Measurements from ENCODE around the gene SULT2A1. TPM values are rescaled to one million over a fixed set of nuclear protein-coding genes. Genes with fewer than 3 reads are reported as not detected.

Gene SULT2A1
- total RNA-seq, 1 donor = not detected

DNA sequence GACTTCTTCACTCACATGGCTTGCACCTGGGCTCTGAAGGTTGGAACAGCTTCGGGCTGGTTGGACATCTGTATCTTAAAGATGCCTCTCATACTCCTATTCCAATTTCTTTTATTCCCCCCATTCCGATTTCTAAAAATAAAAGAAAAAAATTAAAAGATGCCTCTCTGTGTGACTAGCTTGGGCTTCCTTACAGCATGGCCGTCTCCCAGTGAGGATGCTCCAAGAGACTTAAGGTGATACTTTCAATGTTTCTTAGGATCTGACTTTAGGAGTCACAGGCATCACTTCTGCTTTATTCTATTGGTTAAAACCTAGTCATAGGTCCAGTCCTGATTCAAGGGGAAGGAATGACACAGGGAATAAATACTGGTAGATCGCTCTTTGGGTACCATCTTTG is 9.9 kb upstream of the SULT2A1 start:
- TF ChIP-seq CTCF (IDR thresholded peaks at IDR 0.05; ENCODE audit: insufficient read depth, low read length) = no peak
- no peak for DNase-seq (ENCODE audit: low read depth)
- no peak overlapping the region for H3K4me3 ChIP-seq (ENCODE audit: low read depth, low read length)

- TF ChIP-seq CTCF (IDR thresholded peaks at IDR 0.05; ENCODE audit: insufficient read depth, low read length) = no peak
- DNase-seq (ENCODE audit: low read depth) = peak; percentile 4
- H3K4me3 ChIP-seq (ENCODE audit: low read depth, low read length) = no peak overlapping the region
These were observed 9.2 kb upstream of the SULT2A1 start for GRCh38 chr19:47895165-47895782.

DNA sequence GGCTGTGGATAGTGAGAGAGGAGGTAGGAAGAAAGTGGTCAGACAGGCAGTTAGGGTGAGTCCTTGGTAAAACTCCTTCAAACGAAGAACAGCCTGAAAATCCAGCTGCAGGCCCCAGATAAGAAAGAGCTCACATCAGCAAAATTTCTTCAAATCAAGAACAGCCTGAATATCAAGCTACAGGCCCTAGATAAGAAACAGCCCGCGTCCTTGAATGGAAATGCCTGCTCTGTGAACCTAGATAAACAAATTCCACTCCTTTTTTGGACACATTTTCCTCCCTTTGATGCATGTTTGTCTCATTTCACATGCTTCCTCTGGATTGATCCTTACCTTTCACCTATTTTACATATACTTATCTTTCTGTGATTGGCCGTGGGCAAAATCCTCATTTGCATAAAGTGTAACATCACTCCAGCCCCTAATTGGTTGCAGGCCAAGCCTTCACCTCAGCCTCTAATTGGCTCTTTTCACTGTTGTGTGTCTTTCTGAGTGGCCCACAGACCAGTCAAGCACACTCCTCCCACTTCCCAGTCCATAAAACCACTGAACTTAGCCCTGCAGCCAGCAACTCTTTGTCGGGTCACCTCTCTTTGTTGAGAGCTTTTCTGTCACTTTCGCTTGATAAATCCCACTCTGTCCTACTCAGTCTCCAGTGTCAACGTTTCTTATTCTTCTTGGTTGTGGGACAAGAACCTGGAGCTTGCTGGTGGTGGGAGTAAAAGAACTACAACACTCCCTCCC is 6.0 kb upstream of the SULT2A1 start:
- TF ChIP-seq CTCF (IDR thresholded peaks at IDR 0.05; ENCODE audit: insufficient read depth, low read length) = no peak
- H3K4me3 ChIP-seq (ENCODE audit: low read depth, low read length) = no peak overlapping the region
- peak; percentile 23 for DNase-seq (ENCODE audit: low read depth)

DNA sequence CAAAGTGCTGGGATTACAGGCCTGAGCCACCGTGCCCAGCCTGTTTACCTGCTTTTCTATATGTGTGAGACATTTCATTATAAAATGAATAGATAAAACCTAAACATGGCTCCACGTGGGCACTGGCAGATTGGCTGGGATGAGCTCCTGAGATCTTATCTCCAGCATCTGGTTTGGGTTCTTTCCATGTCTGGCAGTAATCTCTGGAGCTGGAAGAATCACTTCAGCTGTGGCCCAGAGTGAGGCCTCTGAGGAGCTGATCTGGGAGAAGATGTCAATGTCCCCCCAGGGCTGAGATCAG is 5.5 kb upstream of the SULT2A1 start:
- DNase-seq (ENCODE audit: low read depth) = no peak
- no peak overlapping the region for H3K4me3 ChIP-seq (ENCODE audit: low read depth, low read length)
- no peak for TF ChIP-seq CTCF (IDR thresholded peaks at IDR 0.05; ENCODE audit: insufficient read depth, low read length)

DNA sequence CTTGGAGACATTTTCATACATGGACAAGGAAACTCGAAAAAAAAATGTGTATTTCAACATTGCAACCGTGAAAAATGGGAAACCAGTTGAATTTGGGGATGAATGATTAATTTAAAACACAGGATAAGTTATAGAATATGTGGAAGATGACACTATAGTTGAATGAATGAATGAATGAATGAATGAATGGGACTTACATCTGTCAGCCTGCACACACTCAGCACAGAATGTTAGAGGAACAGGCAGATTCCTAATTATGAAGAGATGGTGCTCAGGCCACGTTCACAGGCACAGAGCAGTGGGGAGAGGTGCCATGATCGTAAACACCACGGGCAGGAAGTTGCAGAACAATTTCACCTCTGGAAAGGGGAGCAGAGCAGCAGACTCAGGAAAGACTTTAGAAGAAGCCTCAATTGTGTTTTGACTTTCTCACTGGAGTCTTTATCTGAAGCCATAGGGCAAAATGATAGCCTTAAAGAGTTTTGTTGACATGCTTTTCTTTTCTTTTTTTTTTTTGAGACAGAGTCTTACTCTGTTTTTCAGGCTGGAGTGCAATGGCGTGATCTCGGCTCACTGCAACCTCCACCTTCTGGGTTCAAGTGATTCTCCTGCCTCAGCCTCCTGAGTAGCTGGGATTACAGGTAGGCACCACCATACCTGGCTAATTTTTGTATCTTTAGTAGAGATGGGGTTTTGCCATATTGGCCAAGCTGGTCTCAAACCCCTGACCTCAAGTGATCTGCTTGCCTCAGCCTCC is 4.9 kb upstream of the SULT2A1 start:
- no peak overlapping the region for H3K4me3 ChIP-seq (ENCODE audit: low read depth, low read length)
- no peak for DNase-seq (ENCODE audit: low read depth)
- TF ChIP-seq CTCF (IDR thresholded peaks at IDR 0.05; ENCODE audit: insufficient read depth, low read length) = no peak

DNA sequence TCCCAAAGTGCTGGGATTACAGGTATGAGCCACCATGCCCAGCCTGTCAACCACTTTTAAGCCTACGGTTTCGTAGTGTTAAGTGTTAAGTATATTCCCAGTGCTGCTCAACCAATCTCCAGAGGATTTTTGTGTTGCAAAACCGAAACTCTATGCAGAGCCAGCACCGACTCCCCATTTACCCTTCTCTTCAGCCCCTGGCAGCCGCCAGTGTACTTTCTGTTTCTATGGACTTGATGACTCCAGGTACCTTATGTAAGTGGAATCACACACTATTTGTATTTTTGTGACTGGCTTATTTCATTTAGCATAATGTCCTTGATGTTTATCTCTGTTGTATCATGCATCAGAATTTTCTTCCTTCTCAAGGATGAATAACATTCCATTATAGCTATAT is 1.1 kb downstream of the SULT2A1 start:
- DNase-seq (ENCODE audit: low read depth) = no peak
- no peak overlapping the region for H3K4me3 ChIP-seq (ENCODE audit: low read depth, low read length)

More for the DNA sequence above, 1.1 kb downstream of the SULT2A1 start:
- TF ChIP-seq CTCF (IDR thresholded peaks at IDR 0.05; ENCODE audit: insufficient read depth, low read length) = no peak
